Activated CD4-positive, alpha-beta T cell treated with anti-CD3 and anti-CD28 coated beads for 36 hours (primary cell): ENCODE measurements around the gene NID2. TPM values are rescaled to one million over a fixed set of nuclear protein-coding genes. Genes with fewer than 3 reads are reported as not detected.

Source experiments
- ATAC-seq: fragments of 200-7000 bp; cut with Tn5 transposase; one replicate; pipeline ENCODE4 v1.10.0; 2021; ENCODE audit warnings: mild to moderate bottlenecking, moderate library complexity
- CTCF ChIA-PET: fragments of 350-600 bp; sonication (Branson Sonifier 250); formaldehyde crosslinking; loops from one replicate; lab custom pipeline; 2021; ENCODE audit warnings: antibody characterized with exemption; lab: Charles Lee
- POLR2A ChIA-PET: fragments of 350-600 bp; sonication (Branson Sonifier 250); formaldehyde crosslinking; loops from one replicate; lab custom pipeline; 2021; ENCODE audit warnings: antibody characterized with exemption, inconsistent platforms; lab: Charles Lee
- DNase-seq: peaks from one replicate; pipeline ENCODE4 v3.0.0-alpha.2; 2020
- H3K27ac Mint-ChIP-seq: one replicate; pipeline ENCODE4 v1.8.0; 2021; ENCODE audit warnings: mixed read lengths
- H3K27me3 Mint-ChIP-seq: one replicate; pipeline ENCODE4 v1.8.0; 2021; ENCODE audit warnings: mixed read lengths
- H3K36me3 Mint-ChIP-seq: one replicate; pipeline ENCODE4 v1.8.0; 2021; ENCODE audit warnings: low read depth, mixed read lengths
- H3K4me1 Mint-ChIP-seq: one replicate; pipeline ENCODE4 v1.8.0; 2021; ENCODE audit warnings: mixed read lengths
- H3K4me3 Mint-ChIP-seq: one replicate; pipeline ENCODE4 v1.8.0; 2021; ENCODE audit warnings: mild to moderate bottlenecking, moderate library complexity, mixed read lengths
- H3K9me3 Mint-ChIP-seq: one replicate; pipeline ENCODE4 v1.8.0; 2021; ENCODE audit warnings: low read depth, mixed read lengths
- intact Hi-C, 2 experiments: fragments of 100-400 bp; cut with DNase I in 1 of 2; cut with micrococcal nuclease in 1 of 2; formaldehyde crosslinking; loops; one replicate each; pipeline versions ENCODE4 v1.14.2 to v1.15.1; 2022 to 2024; cut with DNase I, micrococcal nuclease
- total RNA-seq, 2 experiments: library from RNA; stranded (reverse); gene quantifications; one replicate each; pipeline ENCODE4 v1.2.3, GENCODE V29; 2021

NID2 gene
- total RNA-seq, 2 experiments from 2014 or later: not detected

DNA sequence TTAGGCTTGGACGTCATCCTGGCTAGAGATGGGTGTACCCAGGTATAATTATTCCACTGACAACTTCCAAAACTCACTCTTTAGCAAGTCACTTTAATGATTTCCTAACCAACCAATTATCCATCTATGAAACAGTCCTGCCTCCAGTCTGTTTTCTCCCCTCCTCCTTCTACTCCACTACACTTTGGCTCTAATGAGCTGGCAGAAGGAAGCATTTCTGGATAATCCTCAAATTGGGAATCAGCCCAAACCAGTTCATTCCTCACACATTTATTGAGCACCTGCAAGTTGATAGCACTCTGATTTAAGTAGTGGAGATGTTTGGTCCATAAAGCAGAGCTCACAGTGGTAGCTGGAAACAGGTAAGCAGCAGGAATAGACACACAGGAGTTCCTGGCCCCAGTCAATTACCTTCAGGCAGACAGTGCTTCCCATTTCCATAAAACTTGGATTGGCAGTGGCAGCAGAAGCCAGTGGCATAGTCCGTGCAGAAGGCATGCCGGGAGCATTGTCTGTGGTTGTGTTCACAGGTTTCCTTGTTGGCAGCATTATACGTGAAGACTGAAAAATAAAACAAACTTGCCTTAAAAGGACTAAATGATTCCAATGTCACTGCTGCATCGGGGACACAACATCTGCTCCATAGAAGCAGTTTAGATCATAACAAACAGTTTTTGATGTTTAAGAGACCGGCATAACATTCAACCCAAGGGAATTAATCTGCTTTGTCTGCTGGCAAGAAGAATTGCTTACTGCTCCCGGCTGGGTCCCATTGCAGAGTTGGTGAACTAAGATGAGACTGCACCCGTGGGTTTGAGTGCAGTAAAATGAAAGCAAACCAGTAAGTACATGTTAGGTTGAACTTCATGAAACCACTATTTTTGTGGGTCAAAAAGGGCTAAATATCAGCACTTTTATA is 26.2 kb downstream of the NID2 start:
- Mint-ChIP-seq H3K4me3 (no peak overlapping the region), H3K4me1 (peaks cover 19% of the 10 kb centered on the region), H3K9me3 (no peaks in the 10 kb centered on the region), H3K27me3 (peaks cover 5% of the 10 kb centered on the region), H3K27ac (no peak overlapping the region), H3K36me3 (no peaks in the 10 kb centered on the region)
- intact Hi-C loops: loop anchor here (1.0 to 10.0 kb wide), 2 partner anchors 92 to 230 kb away; no protein-coding TSS in a partner anchor
- ChIA-PET CTCF (interaction anchor here (0.7 to 2.0 kb wide), 3 partner anchors 10 to 909 kb away, joined by 3 to 5 read pairs (median 4); no protein-coding TSS in a partner anchor), POLR2A (no interaction called here)
- DNase-seq: no peak
- no peak for ATAC-seq

GRCh38 chr14:52040598-52040997 is 28.3 kb downstream of the NID2 start:
- intact Hi-C loops: loop anchor here in 1 of 2 experiments (10.0 kb wide), 1 partner anchor 94 kb away; no protein-coding TSS in a partner anchor

DNA sequence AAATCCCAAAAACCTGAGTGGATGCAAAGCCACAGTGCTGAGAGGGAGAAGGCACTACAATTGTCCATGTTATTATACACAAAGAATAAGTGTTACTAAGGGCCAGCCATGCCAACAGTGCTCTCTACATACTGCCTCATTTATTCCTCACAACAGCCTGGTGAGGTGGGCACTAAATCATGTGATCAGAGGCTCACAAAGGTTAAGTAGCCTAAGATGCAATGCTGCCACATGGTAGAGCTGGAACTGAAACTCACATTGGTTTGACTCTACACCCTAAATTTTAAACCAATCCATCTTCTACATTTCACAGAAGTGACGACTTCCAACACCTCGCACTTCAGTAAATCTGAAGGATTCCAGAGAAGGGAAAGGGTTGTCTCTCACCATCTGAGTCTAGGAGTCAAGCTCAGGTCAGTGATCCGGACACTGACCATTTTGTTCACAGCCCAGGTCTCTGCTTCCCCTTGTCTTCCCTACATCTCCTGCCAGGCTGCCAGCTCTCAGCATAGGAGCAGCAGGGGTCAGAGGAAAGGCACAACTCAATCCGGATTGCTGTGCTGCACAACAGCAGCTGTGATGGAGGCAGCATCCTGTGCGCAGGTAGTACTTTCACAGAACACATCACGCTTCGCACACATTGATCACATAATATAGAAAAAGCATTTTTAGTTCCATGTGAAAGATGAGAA is 29.6 kb downstream of the NID2 start:
- Mint-ChIP-seq H3K9me3 (peaks cover 6% of the 10 kb centered on the region), H3K36me3 (no peaks in the 10 kb centered on the region), H3K27ac (no peak overlapping the region), H3K27me3 (peaks cover 7% of the 10 kb centered on the region), H3K4me3 (no peak overlapping the region), H3K4me1 (peaks cover 8% of the 10 kb centered on the region)
- intact Hi-C loops: no loop called here
- CTCF ChIA-PET: interaction anchor here (0.8 kb wide), 1 partner anchor 32 kb away, joined by 4 read pairs; no protein-coding TSS in a partner anchor
- ATAC-seq: no peak
- POLR2A ChIA-PET: no interaction called here
- DNase-seq: no peak

More at GRCh38 chr14:52040598-52040997, 28.3 kb downstream of the NID2 start:
- ATAC-seq (no peak), DNase-seq (no peak)
- H3K4me3 Mint-ChIP-seq: no peak overlapping the region
- no peaks in the 10 kb centered on the region for H3K36me3 Mint-ChIP-seq
- ChIA-PET POLR2A (no interaction called here), CTCF (no interaction called here)
- H3K4me1 Mint-ChIP-seq: peaks cover 18% of the 10 kb centered on the region
- H3K27ac Mint-ChIP-seq: no peak overlapping the region
- H3K9me3 Mint-ChIP-seq: peaks cover 6% of the 10 kb centered on the region
- H3K27me3 Mint-ChIP-seq: peaks cover 7% of the 10 kb centered on the region

DNA sequence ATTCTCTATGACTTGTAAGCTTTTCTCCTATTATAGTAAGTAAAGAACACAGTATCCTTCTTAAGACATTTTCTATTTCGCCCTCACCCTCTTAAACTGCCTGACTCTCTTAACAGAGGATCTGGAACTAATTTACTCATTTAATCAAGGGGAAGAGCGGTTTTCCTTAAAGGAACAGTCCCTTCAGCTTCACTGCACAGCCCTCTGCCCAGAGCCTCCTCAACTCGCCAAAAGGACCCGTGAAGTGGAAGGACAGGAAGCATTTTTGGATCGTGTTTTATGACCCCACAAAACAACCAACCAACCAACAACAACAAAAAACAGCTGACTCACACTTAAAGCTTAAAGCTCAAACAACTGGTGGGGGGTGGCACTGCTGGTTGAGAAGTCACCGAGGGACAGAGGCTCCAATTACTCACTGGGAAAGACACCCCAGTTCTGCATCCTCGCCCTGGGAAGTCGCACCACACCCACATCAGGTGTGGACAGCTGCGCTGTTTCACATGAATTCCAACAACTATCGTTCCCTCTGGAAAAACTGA is 35.7 kb downstream of the NID2 start:
- ChIA-PET POLR2A (no interaction called here), CTCF (no interaction called here)
- Mint-ChIP-seq H3K27me3 (peaks cover 17% of the 10 kb centered on the region), H3K9me3 (peaks cover 6% of the 10 kb centered on the region), H3K27ac (no peak overlapping the region), H3K4me3 (no peak overlapping the region), H3K36me3 (no peaks in the 10 kb centered on the region), H3K4me1 (peaks cover 5% of the 10 kb centered on the region)
- ATAC-seq: no peak
- intact Hi-C loops: no loop called here
- DNase-seq: no peak

- no peak for ATAC-seq
- intact Hi-C loops: no loop called here
- DNase-seq: no peak
- peaks cover 5% of the 10 kb centered on the region for H3K4me1 Mint-ChIP-seq
- peaks cover 6% of the 10 kb centered on the region for H3K9me3 Mint-ChIP-seq
- H3K27me3 Mint-ChIP-seq: peaks cover 16% of the 10 kb centered on the region
- no peaks in the 10 kb centered on the region for H3K36me3 Mint-ChIP-seq
- ChIA-PET POLR2A (no interaction called here), CTCF (interaction anchor here (1.4 kb wide), 1 partner anchor 39 kb away, joined by 3 read pairs; no protein-coding TSS in a partner anchor)
- no peak overlapping the region for H3K27ac Mint-ChIP-seq
- no peak overlapping the region for H3K4me3 Mint-ChIP-seq
These were observed 36.6 kb downstream of the NID2 start for GRCh38 chr14:52032204-52032801.

- ChIA-PET POLR2A (no interaction called here), CTCF (interaction anchor here (1.4 kb wide), 1 partner anchor 39 kb away, joined by 3 read pairs; no protein-coding TSS in a partner anchor)
- DNase-seq (no peak), ATAC-seq (no peak)
- peaks cover 15% of the 10 kb centered on the region for H3K27me3 Mint-ChIP-seq
- H3K9me3 Mint-ChIP-seq: peaks cover 5% of the 10 kb centered on the region
- peaks cover 5% of the 10 kb centered on the region for H3K4me1 Mint-ChIP-seq
- no peak overlapping the region for H3K27ac Mint-ChIP-seq
- no peaks in the 10 kb centered on the region for H3K36me3 Mint-ChIP-seq
- intact Hi-C loops: no loop called here
- no peak overlapping the region for H3K4me3 Mint-ChIP-seq
These were observed 37.1 kb downstream of the NID2 start for GRCh38 chr14:52031781-52032180.

DNA sequence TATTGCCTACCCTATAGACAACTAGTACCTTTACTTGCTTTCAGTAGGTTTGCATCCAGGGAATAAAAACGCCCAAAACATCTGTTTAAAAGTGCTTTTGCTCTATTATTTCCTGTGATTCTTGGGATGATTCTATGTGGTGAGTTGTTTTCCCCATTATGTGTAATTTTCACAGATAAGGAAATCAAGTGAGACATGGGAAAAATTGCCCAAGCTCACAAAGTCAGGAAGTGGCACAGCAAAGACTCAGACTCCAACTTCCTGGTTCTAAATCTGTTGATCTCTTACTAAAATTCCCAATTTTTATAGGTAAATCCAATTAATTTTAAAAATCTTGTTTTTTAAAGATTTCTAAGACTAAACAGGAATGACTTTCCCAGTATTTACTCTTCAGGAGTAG is 39.0 kb downstream of the NID2 start:
- ChIA-PET CTCF (no interaction called here), POLR2A (no interaction called here)
- Mint-ChIP-seq H3K36me3 (no peaks in the 10 kb centered on the region), H3K27ac (no peak overlapping the region), H3K4me1 (peaks cover 2% of the 10 kb centered on the region), H3K27me3 (peaks cover 15% of the 10 kb centered on the region), H3K9me3 (no peaks in the 10 kb centered on the region), H3K4me3 (no peak overlapping the region)
- DNase-seq (no peak), ATAC-seq (no peak)
- intact Hi-C loops: no loop called here

DNA sequence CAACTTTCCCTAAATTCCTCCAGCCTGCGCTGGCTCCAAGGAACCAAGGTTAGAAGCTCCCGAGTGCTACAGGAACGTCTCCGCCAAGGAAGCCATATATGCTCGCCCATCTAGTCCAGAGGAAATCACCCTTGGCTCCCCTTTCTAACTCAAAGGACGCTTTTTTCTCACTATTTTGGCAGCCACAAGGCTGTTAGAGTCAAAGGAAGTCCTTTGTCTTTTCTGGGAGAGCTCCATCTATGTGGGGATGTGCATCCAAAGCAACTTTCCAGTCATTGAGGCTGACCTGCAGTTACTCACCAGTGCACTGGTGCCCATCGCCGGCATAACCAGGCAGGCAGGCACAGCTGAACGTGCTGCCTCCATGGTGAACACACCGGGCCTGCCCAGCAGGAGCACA is 42.0 kb downstream of the NID2 start:
- DNase-seq: no peak
- Mint-ChIP-seq H3K4me1 (peaks cover 12% of the 10 kb centered on the region), H3K27ac (no peak overlapping the region), H3K27me3 (peaks cover 10% of the 10 kb centered on the region), H3K9me3 (peaks cover 7% of the 10 kb centered on the region), H3K4me3 (no peak overlapping the region), H3K36me3 (no peaks in the 10 kb centered on the region)
- ATAC-seq: no peak
- CTCF ChIA-PET: no interaction called here
- intact Hi-C loops: no loop called here
- POLR2A ChIA-PET: no interaction called here

DNA sequence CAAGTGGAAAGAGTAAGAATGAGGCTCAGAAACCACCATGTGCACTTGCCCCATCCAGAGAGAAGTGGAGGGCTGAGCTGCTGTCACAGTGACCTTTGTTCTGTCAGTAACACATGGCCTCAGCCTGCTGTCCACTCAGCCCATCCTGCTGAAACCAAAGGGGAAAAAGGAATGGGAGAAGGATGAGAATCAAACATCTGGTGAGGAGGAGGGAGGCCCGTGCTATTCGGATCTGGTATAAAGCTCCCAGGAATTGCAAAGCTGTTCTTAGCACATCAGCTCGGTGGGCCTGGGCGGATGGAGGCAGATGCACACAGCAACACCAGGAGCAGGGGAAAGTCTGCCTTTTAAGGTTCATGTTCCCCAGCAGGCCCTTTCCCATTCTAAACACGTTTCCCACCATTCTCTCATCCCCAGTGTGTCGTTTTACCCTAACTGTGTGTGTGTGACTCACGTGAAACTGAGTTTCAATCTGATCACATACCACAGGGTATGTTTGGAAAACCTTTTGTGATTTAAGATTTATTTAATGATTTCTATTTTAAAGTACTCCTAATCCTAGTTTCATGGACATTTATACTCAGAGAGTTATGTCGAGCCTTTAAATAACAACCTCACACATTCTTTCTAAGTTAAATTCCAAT is 42.7 kb downstream of the NID2 start:
- ChIA-PET CTCF (interaction anchor here (1.3 kb wide), 1 partner anchor 30 kb away, joined by 6 read pairs; no protein-coding TSS in a partner anchor), POLR2A (no interaction called here)
- no peak overlapping the region for H3K27ac Mint-ChIP-seq
- H3K4me3 Mint-ChIP-seq: no peak overlapping the region
- DNase-seq (no peak), ATAC-seq (no peak)
- H3K9me3 Mint-ChIP-seq: peaks cover 7% of the 10 kb centered on the region
- intact Hi-C loops: no loop called here
- H3K4me1 Mint-ChIP-seq: peaks cover 19% of the 10 kb centered on the region
- H3K36me3 Mint-ChIP-seq: no peaks in the 10 kb centered on the region
- H3K27me3 Mint-ChIP-seq: peaks cover 9% of the 10 kb centered on the region

GRCh38 chr14:52025310-52025709 is 43.5 kb downstream of the NID2 start:
- Mint-ChIP-seq H3K27me3 (peaks cover 6% of the 10 kb centered on the region), H3K4me3 (no peak overlapping the region), H3K27ac (no peak overlapping the region), H3K36me3 (no peaks in the 10 kb centered on the region), H3K4me1 (peaks cover 28% of the 10 kb centered on the region), H3K9me3 (peaks cover 7% of the 10 kb centered on the region)
- DNase-seq (no peak), ATAC-seq (no peak)
- ChIA-PET CTCF (interaction anchor here (1.3 to 1.6 kb wide), 2 partner anchors 29 to 129 kb away, joined by 4 to 6 read pairs; no protein-coding TSS in a partner anchor), POLR2A (no interaction called here)
- intact Hi-C loops: no loop called here
